Peyer's patch (tissue), 4 donors: ENCODE measurements around the gene NTNG1.

Experiments
- POLR2A ChIP-seq, 2 donors: fragments of 450-650 bp; IDR thresholded peaks; one replicate each; pipeline ENCODE4 v1.5.1; 2017; ENCODE audit warnings: antibody characterized with exemption in 2 of 2, mild to moderate bottlenecking in 2 of 2, moderate library complexity in 2 of 2
- TF ChIP-seq, protein P1 (sequence below), 6 experiments: fragments of 450-650 bp in 4 of 6; fragments of 200-600 bp in 2 of 6; sonication (generic) in 1 of 6; IDR thresholded peaks; one replicate each; pipeline ENCODE4 v1.5.1; 2017 to 2019; ENCODE audit warnings: antibody characterized with exemption in 6 of 6, mild to moderate bottlenecking in 3 of 6, moderate library complexity in 1 of 6

DNA sequence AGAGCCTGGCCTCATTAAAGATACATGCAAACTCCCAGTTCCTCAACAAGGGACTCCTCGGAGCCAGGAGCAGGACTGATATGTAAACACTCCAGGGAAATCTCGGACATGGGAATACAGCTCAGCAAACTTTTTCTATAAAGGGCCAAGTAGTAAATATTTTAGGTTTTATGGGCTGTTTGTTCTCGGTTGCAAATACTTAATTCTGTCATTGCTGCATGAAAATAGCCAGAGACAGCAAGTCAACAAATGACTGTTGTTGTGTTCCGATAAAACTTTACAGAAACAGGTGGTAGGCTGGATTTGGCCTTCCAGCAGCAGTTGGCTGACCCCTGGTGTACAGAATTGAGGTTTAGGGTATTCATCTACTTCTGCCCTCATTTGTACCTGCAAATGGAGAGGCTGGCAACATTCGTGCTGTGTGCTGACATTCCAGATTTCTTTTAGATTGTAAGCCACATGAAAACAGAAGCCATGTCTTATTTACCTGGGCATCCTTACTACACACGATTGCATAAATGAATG, 360.3 kb downstream of the NTNG1 start:
- TF ChIP-seq, protein P1, sequence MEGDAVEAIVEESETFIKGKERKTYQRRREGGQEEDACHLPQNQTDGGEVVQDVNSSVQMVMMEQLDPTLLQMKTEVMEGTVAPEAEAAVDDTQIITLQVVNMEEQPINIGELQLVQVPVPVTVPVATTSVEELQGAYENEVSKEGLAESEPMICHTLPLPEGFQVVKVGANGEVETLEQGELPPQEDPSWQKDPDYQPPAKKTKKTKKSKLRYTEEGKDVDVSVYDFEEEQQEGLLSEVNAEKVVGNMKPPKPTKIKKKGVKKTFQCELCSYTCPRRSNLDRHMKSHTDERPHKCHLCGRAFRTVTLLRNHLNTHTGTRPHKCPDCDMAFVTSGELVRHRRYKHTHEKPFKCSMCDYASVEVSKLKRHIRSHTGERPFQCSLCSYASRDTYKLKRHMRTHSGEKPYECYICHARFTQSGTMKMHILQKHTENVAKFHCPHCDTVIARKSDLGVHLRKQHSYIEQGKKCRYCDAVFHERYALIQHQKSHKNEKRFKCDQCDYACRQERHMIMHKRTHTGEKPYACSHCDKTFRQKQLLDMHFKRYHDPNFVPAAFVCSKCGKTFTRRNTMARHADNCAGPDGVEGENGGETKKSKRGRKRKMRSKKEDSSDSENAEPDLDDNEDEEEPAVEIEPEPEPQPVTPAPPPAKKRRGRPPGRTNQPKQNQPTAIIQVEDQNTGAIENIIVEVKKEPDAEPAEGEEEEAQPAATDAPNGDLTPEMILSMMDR (IDR thresholded peaks at IDR 0.05): no peak
- TF ChIP-seq POLR2A (IDR thresholded peaks at IDR 0.05): no peak
